ENCODE measurements around the gene TMEM272.

GRCh38 chr13:51806566-51806965 lies 38.4 kb downstream of the TMEM272 start:
- TF ChIP-seq CTCF (IDR thresholded peaks at IDR 0.05) (no peak), POLR2AphosphoS5 (IDR thresholded peaks at IDR 0.05) (no peak)
